ENCODE results near the gene GPR108.
"Not testable (repeated sequence)": the region's sequence is repeated elsewhere in the genome, so short reads cannot be mapped to it uniquely, and the experiment has no call there.

Gene GPR108

DNA sequence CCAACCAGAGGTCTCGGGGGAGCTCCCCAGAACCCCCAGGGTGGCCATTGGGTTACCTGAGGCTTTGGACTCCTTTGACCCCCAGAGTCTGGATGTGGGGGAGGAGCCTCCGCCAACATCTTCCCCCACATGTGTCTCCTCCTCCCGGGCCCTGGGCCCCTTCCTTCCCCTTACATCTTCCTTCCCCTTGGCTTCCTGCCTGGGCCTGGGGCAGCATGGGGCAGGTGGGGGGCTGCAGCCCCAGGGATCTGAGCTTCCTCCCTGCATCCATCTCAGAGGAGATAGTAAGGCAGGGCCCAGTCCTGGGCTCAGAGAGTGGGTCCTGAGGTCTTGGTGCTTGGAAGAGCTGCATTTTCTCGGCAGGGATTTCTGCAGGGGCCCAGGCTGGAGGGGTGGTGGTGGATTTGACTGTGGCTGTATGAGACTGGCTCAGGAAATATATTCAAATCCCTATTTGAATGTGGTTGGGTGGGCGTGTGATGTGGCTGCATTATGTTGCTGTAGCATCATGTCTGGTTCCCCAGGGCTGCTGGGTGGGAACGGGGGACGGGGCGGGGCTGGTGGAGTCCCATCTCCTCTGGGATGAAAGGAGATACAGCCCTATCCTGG lies 36.0 kb upstream of the GPR108 start:
- TF ChIP-seq, protein P1, sequence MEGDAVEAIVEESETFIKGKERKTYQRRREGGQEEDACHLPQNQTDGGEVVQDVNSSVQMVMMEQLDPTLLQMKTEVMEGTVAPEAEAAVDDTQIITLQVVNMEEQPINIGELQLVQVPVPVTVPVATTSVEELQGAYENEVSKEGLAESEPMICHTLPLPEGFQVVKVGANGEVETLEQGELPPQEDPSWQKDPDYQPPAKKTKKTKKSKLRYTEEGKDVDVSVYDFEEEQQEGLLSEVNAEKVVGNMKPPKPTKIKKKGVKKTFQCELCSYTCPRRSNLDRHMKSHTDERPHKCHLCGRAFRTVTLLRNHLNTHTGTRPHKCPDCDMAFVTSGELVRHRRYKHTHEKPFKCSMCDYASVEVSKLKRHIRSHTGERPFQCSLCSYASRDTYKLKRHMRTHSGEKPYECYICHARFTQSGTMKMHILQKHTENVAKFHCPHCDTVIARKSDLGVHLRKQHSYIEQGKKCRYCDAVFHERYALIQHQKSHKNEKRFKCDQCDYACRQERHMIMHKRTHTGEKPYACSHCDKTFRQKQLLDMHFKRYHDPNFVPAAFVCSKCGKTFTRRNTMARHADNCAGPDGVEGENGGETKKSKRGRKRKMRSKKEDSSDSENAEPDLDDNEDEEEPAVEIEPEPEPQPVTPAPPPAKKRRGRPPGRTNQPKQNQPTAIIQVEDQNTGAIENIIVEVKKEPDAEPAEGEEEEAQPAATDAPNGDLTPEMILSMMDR (IDR thresholded peaks at IDR 0.05; ENCODE audit: control insufficient read depth, insufficient read depth, low read depth, low read length, missing control alignments): no peak
- no peak overlapping the region for H3K4me3 ChIP-seq (ENCODE audit: control insufficient read depth, low read depth, low read length)
- DNase-seq (ENCODE audit: low read depth): no peak

DNA sequence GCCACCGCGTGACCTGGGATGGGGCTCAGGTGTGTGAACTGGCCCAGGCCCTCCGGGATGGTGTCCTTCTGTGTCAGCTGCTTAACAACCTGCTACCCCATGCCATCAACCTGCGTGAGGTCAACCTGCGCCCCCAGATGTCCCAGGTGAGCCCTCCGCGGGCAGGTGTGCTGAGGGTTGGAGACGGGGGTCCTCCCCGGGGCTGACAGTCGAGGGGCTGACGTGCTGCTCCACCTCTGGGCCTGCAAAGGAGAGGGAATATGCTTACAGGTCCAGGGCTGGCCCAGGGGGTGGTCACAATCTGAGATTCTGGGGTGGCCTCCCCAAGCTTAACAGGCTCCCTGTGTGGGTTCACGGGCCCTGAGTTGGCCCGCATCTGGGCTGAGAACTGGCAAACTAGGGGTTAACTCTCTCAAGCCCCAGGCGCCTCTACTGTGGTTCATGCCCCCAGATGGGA lies 35.5 kb upstream of the GPR108 start:
- no peak for DNase-seq (ENCODE audit: low read depth)
- H3K4me3 ChIP-seq (ENCODE audit: control insufficient read depth, low read depth, low read length): no peak overlapping the region
- TF ChIP-seq, protein P1 (IDR thresholded peaks at IDR 0.05; ENCODE audit: control insufficient read depth, insufficient read depth, low read depth, low read length, missing control alignments): no peak

DNA sequence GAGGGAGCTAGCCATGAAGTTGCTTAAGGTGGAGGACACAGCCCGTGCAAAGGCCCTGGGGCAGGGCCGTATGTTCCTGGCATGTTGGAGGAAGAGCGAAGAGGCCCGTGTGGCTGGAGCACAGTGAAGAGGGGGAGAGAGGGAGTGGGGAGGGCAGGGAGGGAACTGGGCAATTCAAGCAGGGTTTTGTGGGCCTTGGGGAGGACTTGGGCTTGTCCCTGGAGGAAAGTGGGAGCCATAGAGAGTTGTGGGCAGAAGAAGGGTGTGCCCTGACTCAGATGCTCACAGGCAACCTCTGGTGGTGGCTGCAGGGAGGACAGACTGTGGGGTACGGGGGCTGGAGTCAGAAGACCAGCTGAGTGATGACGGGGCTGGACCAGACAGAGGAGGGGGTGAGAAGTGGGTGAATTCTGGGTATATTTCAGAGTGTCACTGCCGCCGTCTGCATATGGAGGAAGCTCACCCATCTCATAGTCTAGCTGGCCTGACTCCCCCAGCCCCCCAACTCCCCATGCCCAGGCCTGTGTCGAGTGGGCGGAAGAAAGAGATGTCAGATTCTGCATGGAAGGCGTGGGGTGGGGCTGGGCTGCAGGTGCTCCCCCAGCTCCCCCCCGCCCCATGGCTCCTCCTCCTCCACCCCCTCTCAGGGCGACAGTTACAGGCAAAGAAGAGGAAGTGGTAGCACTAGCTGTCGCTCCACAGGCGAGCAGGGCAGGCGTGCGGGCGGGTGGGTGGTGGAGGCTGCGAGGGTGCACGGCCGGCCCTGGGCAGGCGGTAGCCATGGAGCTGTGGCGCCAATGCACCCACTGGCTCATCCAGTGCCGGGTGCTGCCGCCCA lies 34.9 kb upstream of the GPR108 start, which contains the start of gene VAV1:
TSS of gene VAV1 (plus strand) at position 681 of the 838 bp plus-strand sequence. CDS start at position 781, 100 bp downstream.
- TF ChIP-seq, protein P1 (IDR thresholded peaks at IDR 0.05; ENCODE audit: control insufficient read depth, insufficient read depth, low read depth, low read length, missing control alignments): no peak
- no peak within 1 kb of the TSS for H3K4me3 ChIP-seq (ENCODE audit: control insufficient read depth, low read depth, low read length)
- no peak for DNase-seq (ENCODE audit: low read depth)

DNA sequence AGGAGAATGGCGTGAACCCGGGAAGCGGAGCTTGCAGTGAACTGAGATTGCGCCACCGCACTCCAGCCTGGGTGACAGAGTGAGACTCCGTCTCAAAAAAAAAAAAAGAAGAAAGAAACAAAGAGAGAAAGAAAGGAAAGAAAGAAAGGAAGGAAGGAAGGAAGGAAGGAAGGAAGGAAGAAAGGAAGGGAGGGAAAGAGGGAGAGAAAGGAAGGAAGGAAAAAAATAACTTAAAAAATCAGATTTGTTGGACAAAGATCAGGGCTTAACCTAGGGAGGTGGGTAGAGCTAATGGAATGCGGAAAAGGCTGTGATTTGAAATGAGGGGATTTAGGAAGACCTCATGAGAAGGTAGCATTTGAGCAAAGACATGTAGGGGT lies 34.3 kb upstream of the GPR108 start:
- H3K4me3 ChIP-seq (ENCODE audit: control insufficient read depth, low read depth, low read length); DNase-seq (ENCODE audit: low read depth): not testable (repeated sequence)

DNA sequence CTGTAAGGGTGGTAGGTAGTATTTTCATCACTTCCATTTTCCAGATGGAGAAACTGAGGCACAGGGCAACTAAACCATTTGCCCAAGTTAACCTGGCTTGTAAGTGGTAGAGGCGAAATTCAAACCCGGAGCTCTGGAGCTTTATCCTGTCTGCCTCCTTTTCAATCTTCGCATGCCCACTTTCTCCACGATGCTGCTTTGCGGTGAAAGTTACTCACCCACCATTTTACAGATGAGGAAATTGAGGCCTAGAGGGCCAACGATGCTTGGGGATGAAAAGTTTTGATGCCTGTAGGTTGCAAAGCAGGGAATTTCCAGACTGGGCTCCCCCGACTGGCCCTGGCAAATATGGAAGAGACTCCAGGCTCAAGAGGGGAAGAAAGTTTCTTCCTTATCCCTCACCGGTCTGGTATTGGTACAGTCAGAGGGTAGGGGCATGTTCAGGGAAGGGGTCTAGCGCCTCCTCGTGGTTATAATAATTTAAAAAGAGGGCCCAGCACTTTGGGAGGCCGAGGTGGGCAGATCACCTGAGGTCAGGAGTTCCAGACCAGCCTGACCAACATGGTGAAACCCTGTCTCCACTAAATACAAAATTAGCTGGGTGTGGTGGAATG lies 31.7 kb upstream of the GPR108 start:
- H3K4me3 ChIP-seq (ENCODE audit: control insufficient read depth, low read depth, low read length): no peak overlapping the region
- TF ChIP-seq, protein P1 (IDR thresholded peaks at IDR 0.05; ENCODE audit: control insufficient read depth, insufficient read depth, low read depth, low read length, missing control alignments): peak; percentile 23
- no peak for DNase-seq (ENCODE audit: low read depth)

DNA sequence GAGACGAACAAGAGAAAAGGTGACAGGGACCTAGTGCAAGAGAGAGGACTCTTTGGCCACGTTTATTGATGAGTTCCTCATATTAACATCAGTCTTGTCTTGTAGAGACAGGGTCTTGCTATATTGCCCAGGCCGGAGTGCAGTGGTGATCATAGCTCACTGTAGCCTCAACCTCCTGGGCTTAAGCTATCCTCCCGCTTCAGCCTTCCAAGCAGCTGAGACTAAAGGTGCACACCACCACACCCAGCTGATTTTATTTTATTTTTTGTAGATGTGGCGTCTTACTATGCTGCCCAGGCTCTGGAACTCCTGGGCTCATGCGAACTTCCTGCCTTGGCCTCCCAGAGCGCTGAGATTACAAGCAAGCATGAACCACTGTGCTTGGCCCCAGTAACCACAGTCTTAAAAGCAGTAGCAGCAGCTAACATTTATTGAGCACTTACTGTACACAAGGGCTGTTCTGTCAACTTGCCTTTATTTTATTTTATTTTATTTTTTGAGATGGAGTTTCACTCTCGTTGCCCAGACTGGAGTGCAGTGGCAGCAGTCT lies 30.9 kb upstream of the GPR108 start:
- TF ChIP-seq, protein P1 (IDR thresholded peaks at IDR 0.05; ENCODE audit: control insufficient read depth, insufficient read depth, low read depth, low read length, missing control alignments): no peak
- no peak for DNase-seq (ENCODE audit: low read depth)
- H3K4me3 ChIP-seq (ENCODE audit: control insufficient read depth, low read depth, low read length): no peak overlapping the region

Measured in AG09309 (cell line).